BJ (cell line): Measurements from ENCODE around the gene C19orf81. TPM values are rescaled to one million over a fixed set of nuclear protein-coding genes. Genes with fewer than 3 reads are reported as not detected.
"Not testable (repeated sequence)": the region's sequence is repeated elsewhere in the genome, so short reads cannot be mapped to it uniquely, and the experiment has no call there.

ENCODE experiments used
- CTCF ChIA-PET: fragments of 350-600 bp; formaldehyde crosslinking; extraction: SDS; loops from one replicate; lab custom pipeline; 2021; ENCODE audit warnings: antibody characterized with exemption, inconsistent platforms; lab: Yijun Ruan, JAX
- POLR2A ChIA-PET: fragments of 300-600 bp; sonication (Branson Sonifier 250); formaldehyde crosslinking; extraction: SDS; loops from one replicate; lab custom pipeline; 2021; ENCODE audit warnings: antibody characterized with exemption; lab: Charles Lee
- DNase-seq: peaks from one replicate; pipeline ENCODE4 v3.0.0-alpha.2; 2011; ENCODE audit warnings: low read depth
- H3K27me3 ChIP-seq: 2 replicates; pipeline ENCODE4 v1.6.0; 2011; ENCODE audit warnings: low read length; ENCODE audit not compliant: control insufficient read depth, insufficient read depth
- H3K36me3 ChIP-seq: 2 replicates; pipeline ENCODE4 v1.5.1; 2011; ENCODE audit warnings: low read length; ENCODE audit not compliant: control insufficient read depth, insufficient read depth
- H3K4me3 ChIP-seq: 2 replicates; pipeline ENCODE4 v1.5.1; 2011; ENCODE audit warnings: low read depth, mild to moderate bottlenecking, control low read depth, low read length
- polyA plus RNA-seq: library from polyadenylated mRNA; depleted of rRNA; stranded (reverse); fragments of >200 nt; gene quantifications from 2 replicates; pipeline ENCODE4 v1.2.3, GENCODE V29; 2011
- TF ChIP-seq, protein P1 (sequence below): IDR thresholded peaks from 2 replicates; pipeline ENCODE4 v1.5.1; 2011; ENCODE audit warnings: low read depth, mild to moderate bottlenecking, control low read depth, inconsistent platforms, low read length, moderate library complexity; ENCODE audit not compliant: insufficient read depth

C19orf81 gene
- polyA plus RNA-seq, 1 experiment = 0.47 TPM

DNA sequence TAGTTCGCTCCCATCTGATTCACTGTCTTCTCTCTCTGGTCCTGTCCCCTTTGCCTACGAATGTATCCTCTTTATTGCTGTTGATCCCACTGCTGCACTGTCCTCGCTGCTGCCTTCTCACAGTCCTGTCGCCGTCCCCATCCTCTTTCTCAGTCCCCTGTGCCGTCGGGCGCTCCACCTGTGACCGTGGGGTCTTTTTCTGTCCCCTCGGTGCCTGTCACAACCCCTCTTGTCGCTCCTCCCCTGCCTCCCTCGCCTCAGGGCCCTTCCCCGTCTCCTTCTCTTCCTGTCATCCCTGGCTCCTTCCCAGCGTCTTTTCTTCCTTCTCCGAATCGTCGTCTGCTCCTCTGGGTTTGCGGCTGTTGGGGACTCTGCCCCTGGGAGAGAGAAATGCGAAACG, 41.9 kb upstream of the C19orf81 start:
- ChIA-PET POLR2A (no interaction called here), CTCF (no interaction called here)
- TF ChIP-seq, protein P1, sequence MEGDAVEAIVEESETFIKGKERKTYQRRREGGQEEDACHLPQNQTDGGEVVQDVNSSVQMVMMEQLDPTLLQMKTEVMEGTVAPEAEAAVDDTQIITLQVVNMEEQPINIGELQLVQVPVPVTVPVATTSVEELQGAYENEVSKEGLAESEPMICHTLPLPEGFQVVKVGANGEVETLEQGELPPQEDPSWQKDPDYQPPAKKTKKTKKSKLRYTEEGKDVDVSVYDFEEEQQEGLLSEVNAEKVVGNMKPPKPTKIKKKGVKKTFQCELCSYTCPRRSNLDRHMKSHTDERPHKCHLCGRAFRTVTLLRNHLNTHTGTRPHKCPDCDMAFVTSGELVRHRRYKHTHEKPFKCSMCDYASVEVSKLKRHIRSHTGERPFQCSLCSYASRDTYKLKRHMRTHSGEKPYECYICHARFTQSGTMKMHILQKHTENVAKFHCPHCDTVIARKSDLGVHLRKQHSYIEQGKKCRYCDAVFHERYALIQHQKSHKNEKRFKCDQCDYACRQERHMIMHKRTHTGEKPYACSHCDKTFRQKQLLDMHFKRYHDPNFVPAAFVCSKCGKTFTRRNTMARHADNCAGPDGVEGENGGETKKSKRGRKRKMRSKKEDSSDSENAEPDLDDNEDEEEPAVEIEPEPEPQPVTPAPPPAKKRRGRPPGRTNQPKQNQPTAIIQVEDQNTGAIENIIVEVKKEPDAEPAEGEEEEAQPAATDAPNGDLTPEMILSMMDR = no peak
- DNase-seq = no peak
- Histone ChIP-seq H3K27me3 (no peaks in the 10 kb centered on the region), H3K36me3 (no peaks in the 10 kb centered on the region), H3K4me3 (no peak overlapping the region)

DNA sequence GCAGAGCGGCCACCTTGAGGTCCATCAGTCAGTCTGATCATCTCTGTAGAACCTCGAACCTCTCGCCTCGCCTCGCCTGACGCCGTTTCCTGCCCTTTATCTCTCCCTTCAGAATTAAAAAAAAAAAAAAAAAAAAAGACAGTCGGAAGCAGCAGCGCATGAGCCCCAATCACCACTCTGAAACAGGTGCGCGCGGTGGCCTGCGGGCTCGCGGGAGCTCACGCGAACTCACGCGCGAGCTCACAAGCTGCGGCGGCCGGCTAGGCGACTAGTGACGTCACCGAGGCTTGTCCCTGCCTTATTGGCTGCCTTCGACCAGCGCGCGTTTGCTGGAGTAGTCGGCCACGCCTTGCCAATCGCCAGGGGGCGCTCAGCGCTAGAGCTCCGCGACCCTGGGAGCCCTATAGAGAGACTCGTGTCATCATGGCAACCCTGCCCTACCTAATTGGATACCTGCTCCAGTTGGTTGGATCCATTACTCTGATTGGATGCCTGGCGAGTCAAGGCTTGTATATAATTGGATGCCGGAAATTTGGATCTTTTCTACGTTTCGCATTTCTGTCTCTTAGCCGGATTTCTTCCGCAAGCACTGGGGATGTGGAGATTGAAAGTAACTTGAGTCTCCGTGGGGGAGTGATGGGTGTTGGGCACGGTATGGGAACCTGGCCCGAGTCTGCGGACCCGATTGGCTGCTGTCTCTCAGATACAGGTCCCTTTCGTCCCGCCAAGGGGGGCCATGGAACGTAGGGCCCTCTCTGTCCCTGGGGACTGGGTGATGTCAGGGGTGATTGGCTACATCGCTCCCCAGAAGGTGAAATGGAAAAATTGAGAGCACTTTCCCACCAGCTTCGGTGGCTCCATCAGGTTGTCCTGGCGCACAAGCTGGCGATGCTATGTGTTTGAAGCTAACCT, 41.1 kb upstream of the C19orf81 start:
- H3K36me3 ChIP-seq = no peaks in the 10 kb centered on the region
- TF ChIP-seq, protein P1 = peak; percentile 46
- H3K27me3 ChIP-seq = no peaks in the 10 kb centered on the region
- no peak overlapping the region for H3K4me3 ChIP-seq
- no peak for DNase-seq
- ChIA-PET POLR2A (no interaction called here), CTCF (no interaction called here)

DNA sequence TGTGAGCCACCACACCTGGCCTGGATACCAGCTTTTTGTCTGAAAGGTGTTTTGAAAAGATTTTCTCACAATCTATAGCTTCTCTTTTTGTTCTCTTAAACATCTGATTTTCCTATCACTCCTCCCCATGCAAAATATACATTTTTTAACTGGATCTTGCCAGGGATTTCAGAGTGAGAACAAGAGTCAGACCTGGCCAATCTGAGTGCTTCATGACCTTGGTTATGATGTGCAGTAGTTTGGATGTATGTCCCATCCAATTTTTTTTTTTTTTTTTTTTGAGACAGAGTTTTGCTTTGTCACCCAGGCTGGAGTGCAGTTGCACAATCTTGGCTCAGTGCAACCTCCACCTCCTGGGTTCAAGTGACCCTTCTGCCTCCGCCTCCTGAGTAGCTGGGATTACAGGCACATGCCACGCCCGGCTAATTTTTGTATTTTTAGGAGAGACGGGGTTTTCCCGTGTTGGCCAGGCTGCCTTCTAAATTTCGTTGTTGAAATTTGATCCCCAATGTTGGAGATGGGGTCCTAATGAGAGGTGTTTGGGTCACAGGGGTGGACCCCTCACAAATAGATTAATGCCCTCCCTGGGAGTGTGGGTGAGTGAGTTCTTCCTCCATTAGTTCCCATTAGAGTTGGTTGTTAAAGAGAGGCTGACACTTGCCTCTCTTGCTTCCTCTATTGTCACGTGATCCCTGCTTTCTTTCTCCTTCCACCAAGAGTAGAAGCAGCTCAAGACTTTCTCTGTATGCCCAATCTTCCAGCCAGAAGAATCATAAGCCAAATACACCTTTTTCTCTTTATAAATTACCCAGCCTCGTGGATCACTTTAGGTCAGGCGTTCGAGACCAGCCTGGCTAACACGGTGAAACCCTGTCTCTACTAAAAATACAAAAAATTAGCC, 36.5 kb upstream of the C19orf81 start:
- POLR2A ChIA-PET, H3K27me3 ChIP-seq, H3K36me3 ChIP-seq, H3K4me3 ChIP-seq, DNase-seq, CTCF ChIA-PET: not testable (repeated sequence)

DNA sequence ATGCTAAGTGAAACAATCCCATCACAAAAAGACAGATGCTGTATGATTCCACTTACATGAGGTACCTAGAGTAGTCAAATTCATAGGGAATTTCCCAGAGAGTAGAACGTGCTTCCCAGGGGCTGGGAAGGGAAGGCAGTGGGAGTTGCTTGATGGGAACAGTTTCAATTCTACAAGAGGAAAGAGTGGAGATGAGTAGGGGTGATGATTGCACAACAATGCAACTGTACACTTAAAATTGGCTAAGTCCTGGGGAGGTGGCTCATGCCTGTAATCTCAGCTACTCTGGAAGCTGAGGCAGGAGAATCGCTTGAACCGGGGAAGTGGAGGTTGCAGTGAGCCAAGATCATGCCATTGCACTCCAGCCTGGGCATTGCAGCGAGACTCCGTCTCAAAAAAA, 30.9 kb upstream of the C19orf81 start:
- POLR2A ChIA-PET, H3K4me3 ChIP-seq, H3K36me3 ChIP-seq, DNase-seq, CTCF ChIA-PET, H3K27me3 ChIP-seq: not testable (repeated sequence)

DNA sequence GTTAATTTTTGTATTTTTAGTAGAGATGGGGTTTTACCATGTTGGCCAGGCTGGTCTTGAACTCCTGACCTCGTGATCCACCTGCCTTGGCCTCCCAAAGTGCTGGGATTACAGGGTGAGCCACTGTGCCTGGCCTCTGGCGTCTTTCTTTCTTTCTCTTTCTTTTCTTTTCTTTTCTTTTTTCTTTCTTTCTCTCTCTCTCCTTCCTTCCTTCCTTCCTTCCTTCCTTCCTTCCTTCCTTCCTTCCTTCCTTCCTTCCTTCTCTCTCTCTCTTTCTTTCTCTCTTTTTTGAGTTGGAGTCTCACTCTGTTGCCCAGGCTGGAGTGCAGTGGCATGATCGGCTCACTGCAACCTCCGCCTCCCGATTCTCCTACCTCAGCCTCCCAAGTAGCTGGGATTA, 30.1 kb upstream of the C19orf81 start:
- CTCF ChIA-PET, DNase-seq, H3K36me3 ChIP-seq, H3K27me3 ChIP-seq, H3K4me3 ChIP-seq, POLR2A ChIA-PET: not testable (repeated sequence)

DNA sequence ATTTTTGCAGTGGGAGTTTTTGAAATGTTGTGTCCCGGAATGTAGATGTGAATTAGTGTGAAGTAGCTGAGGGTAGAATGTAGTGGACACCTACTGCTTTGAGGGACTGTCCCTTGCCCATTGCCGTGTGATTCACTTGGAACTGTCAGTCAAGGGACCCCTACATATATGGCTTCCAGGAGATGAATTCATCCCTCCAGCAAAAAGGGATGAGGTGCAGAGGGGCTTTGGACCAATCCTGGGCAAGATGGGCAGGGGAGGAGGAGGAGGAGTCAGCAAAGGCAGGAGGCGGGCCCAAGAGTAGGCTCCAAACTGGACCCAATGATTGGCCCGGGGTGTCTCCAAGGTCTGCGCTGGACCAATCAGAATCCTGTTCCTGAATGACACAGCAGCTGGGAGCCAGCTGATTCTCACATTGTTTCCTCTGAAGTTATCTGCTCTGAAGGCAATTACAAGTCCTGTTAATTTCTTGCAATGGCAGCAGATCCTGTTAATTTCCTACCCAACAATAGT, 28.8 kb upstream of the C19orf81 start:
- DNase-seq, H3K36me3 ChIP-seq, POLR2A ChIA-PET, H3K4me3 ChIP-seq, H3K27me3 ChIP-seq: not testable (repeated sequence)
- CTCF ChIA-PET = interaction anchor here (0.6 kb wide), 1 partner anchor 283 kb away, joined by 3 read pairs; no protein-coding TSS in a partner anchor
